ENCODE results near the gene SLAMF1.

SLAMF1 gene

GRCh38 chr1:160558660-160559380 is 88.0 kb downstream of the SLAMF1 start:
- no peak for DNase-seq

Measured in fibroblast of upper back skin (primary cell).